ENCODE measurements around the gene RASL10B.

The RASL10B gene

DNA sequence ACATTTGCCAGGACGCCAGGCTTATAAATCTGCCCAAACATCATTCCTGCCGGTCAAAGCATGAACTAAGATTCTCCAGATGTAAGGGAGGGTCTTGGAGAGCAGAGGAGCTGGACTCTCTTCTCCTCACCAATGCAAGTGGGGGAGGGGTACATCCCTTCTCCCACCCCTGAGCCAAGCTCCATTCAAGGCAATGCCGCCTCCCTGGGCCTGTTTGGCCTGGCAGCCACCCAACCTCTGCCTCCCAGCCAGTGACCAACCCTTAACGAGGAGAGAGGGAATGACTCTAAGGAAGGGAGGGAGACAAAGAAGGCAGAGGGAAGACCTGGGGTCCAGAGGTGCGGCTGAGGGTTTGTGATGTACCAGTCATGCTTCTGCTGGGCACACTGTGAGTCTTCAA is 43.1 kb downstream of the RASL10B start:
- Histone ChIP-seq H3K4me3 (ENCODE audit: low read depth in 1 of 2, low read length in 1 of 2) (no peak overlapping the region), H3K4me1 (ENCODE audit: control insufficient read depth in 1 of 2, insufficient read depth in 1 of 2, low read depth in 1 of 2, low read length in 1 of 2) (no peaks in the 10 kb centered on the region), H3K36me3 (no peaks in the 10 kb centered on the region), H3K9me3 (no peaks in the 10 kb centered on the region), H3K27ac (no peak overlapping the region), H3K27me3 (peaks cover 69% of the 10 kb centered on the region)
- TF ChIP-seq, protein P1, sequence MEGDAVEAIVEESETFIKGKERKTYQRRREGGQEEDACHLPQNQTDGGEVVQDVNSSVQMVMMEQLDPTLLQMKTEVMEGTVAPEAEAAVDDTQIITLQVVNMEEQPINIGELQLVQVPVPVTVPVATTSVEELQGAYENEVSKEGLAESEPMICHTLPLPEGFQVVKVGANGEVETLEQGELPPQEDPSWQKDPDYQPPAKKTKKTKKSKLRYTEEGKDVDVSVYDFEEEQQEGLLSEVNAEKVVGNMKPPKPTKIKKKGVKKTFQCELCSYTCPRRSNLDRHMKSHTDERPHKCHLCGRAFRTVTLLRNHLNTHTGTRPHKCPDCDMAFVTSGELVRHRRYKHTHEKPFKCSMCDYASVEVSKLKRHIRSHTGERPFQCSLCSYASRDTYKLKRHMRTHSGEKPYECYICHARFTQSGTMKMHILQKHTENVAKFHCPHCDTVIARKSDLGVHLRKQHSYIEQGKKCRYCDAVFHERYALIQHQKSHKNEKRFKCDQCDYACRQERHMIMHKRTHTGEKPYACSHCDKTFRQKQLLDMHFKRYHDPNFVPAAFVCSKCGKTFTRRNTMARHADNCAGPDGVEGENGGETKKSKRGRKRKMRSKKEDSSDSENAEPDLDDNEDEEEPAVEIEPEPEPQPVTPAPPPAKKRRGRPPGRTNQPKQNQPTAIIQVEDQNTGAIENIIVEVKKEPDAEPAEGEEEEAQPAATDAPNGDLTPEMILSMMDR (IDR thresholded peaks at IDR 0.05) = no peak

DNA sequence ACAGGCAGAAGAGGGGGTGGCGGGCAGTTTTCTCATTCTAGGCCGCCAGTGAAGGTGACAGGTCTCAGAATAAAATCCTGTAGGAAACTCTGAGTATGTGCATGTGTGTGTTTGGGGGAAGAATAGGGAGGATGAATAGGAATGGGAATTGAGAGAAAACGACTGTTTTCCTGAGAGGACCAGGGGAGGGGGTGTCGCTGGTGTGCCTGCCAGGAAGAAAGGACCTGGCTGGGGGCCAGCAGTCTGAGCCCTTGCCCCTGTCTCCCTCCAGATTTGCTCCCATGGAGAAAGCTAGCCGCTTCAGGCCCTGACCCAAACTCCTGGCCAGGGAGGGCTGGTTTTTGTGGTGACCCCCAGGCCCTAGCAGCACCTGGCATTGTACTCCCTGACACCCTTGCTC is 43.6 kb downstream of the RASL10B start:
- Histone ChIP-seq H3K4me1 (ENCODE audit: control insufficient read depth in 1 of 2, insufficient read depth in 1 of 2, low read depth in 1 of 2, low read length in 1 of 2) (no peaks in the 10 kb centered on the region), H3K27me3 (peaks cover 71% of the 10 kb centered on the region), H3K4me3 (ENCODE audit: low read depth in 1 of 2, low read length in 1 of 2) (no peak overlapping the region), H3K9me3 (no peaks in the 10 kb centered on the region), H3K27ac (no peak overlapping the region), H3K36me3 (no peaks in the 10 kb centered on the region)
- TF ChIP-seq, protein P1 (IDR thresholded peaks at IDR 0.05) = no peak

DNA sequence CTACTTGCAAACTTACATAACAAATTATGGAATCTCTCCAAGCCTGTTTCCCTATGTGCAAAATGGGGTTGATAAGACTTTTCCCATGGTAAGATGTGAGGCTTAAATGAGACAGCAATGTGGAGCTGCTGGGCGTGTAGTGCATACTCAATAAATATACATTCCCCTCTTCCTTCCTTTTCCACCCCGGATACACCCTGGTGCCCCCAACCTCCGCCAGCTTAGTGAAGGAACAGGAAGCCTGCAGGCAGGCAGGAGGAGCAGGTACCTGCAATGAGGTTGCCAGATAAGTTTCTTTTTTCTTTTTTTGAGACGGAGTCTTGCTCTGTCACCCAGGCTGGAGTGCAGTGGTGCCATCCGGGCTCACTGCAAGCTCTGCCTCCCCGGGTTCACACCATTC is 44.1 kb downstream of the RASL10B start:
- Histone ChIP-seq H3K9me3 (no peaks in the 10 kb centered on the region), H3K4me3 (ENCODE audit: low read depth in 1 of 2, low read length in 1 of 2) (no peak overlapping the region), H3K4me1 (ENCODE audit: control insufficient read depth in 1 of 2, insufficient read depth in 1 of 2, low read depth in 1 of 2, low read length in 1 of 2) (no peaks in the 10 kb centered on the region), H3K27ac (no peak overlapping the region), H3K36me3 (no peaks in the 10 kb centered on the region), H3K27me3 (peaks cover 71% of the 10 kb centered on the region)
- TF ChIP-seq, protein P1 (IDR thresholded peaks at IDR 0.05) = no peak

DNA sequence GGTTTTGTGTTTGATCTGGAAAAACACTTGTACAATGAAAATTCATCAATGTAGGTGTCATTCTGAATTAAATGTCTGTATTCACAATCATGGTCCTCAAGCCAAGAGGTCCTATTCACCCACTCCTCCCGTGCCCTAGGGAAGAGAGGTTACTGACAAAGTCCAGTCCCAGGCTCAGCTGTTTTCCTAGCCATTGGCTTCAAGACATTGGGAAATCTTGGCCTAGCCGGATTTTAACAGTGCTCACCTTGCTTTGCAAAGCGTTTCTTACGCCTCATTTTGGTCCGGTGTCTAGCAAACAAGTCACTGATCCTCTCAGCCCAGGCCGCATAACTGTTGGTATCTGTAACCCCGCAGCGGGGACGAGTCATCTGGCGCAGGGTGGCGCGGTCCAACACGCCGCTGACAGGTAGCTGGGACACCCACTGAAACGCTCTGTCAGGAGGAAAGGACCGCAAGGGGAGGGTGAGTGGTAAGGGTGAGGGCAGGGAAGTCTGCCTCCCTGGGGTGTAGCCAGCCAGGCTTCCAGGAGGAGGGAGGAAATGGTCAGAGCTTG is 47.3 kb downstream of the RASL10B start:
- no peaks in the 10 kb centered on the region for H3K4me1 ChIP-seq (ENCODE audit: control insufficient read depth in 1 of 2, insufficient read depth in 1 of 2, low read depth in 1 of 2, low read length in 1 of 2)
- H3K27me3 ChIP-seq = peaks cover 80% of the 10 kb centered on the region
- H3K27ac ChIP-seq = no peak overlapping the region
- no peaks in the 10 kb centered on the region for H3K36me3 ChIP-seq
- no peak overlapping the region for H3K4me3 ChIP-seq (ENCODE audit: low read depth in 1 of 2, low read length in 1 of 2)
- no peaks in the 10 kb centered on the region for H3K9me3 ChIP-seq
- TF ChIP-seq, protein P1 (IDR thresholded peaks at IDR 0.05) = no peak

DNA sequence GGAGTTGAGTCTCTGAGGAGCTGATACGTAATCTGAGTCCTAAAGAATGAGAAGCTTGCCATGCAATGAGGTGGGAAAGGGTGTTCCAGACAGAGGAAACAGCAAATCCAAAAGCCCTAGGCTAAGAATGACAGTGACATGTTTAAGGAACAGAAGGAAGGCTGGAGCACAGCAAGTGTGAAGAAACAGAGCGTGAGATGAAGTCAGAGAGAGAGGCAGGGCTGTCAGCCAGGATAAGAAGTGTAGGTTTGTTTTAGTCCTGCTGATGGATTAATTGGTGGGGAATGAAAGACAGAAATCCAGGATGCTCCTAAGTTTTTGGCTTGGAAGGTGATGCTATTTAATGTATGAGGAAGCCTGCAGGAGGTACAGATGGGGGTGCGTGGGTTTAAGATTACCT is 49.5 kb downstream of the RASL10B start:
- TF ChIP-seq, protein P1 (IDR thresholded peaks at IDR 0.05) = no peak
- Histone ChIP-seq H3K27ac (no peak overlapping the region), H3K36me3 (no peaks in the 10 kb centered on the region)

DNA sequence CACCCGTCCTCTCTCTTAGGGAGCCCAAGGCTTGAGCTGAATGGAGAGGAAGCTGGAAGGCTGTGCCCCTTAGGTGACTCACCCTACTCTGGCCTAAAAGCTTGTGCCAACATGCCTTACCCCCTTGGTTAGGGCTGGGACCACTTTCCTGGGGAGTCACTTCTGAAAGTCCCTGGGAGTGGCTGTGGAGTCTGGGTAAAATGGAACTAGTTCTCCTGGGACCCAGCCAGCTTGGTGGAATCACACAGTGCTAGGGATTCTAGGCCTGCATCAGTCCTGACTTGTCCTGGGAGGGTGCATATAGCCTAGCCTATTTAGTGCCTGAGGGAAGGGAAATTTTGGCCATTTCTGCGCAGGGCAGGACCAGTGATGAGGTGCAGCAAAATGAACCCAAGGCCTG is 53.5 kb downstream of the RASL10B start:
- no peaks in the 10 kb centered on the region for H3K4me1 ChIP-seq (ENCODE audit: control insufficient read depth in 1 of 2, insufficient read depth in 1 of 2, low read depth in 1 of 2, low read length in 1 of 2)
- no peak overlapping the region for H3K27ac ChIP-seq
- H3K4me3 ChIP-seq (ENCODE audit: low read depth in 1 of 2, low read length in 1 of 2) = no peak overlapping the region
- H3K36me3 ChIP-seq = no peaks in the 10 kb centered on the region
- peaks cover 54% of the 10 kb centered on the region for H3K27me3 ChIP-seq
- H3K9me3 ChIP-seq = no peaks in the 10 kb centered on the region
- TF ChIP-seq, protein P1 (IDR thresholded peaks at IDR 0.05) = no peak

More for the DNA sequence above, 49.5 kb downstream of the RASL10B start:
- Histone ChIP-seq H3K27me3 (peaks cover 60% of the 10 kb centered on the region), H3K4me3 (ENCODE audit: low read depth in 1 of 2, low read length in 1 of 2) (no peak overlapping the region), H3K4me1 (ENCODE audit: control insufficient read depth in 1 of 2, insufficient read depth in 1 of 2, low read depth in 1 of 2, low read length in 1 of 2) (no peaks in the 10 kb centered on the region), H3K9me3 (no peaks in the 10 kb centered on the region)

All from neutrophil (primary cell).